BLaER1 treated with 17β-estradiol and CSF1 and Interleukin-3, amounts not matched to agents 10 nM and 100 nM (cell line): Measurements from ENCODE around the gene SPATA4.
A peak's percentile ranks its signal among the peaks of the same experiment; 100 is the strongest.

Source experiments
- H3K27ac ChIP-seq, 11 experiments: shearing (Covaris generic); formaldehyde crosslinking; 2 replicates each; pipeline ENCODE4 v1.8.1; 2022
- H3K27me3 ChIP-seq, 11 experiments: shearing (Covaris generic); formaldehyde crosslinking; 2 replicates each; pipeline ENCODE4 v1.8.1; 2022
- H3K36me3 ChIP-seq, 11 experiments: shearing (Covaris generic); formaldehyde crosslinking; 2 replicates each; pipeline ENCODE4 v1.8.1; 2022
- H3K4me1 ChIP-seq, 10 experiments: shearing (Covaris generic); formaldehyde crosslinking; 2 replicates each; pipeline ENCODE4 v1.8.1; 2022
- H3K4me2 ChIP-seq, 11 experiments: shearing (Covaris generic); formaldehyde crosslinking; 2 replicates each; pipeline ENCODE4 v1.8.1; 2022
- H3K4me3 ChIP-seq, 10 experiments: shearing (Covaris generic); formaldehyde crosslinking; 2 replicates each; pipeline ENCODE4 v1.8.1; 2022
- H3K9ac ChIP-seq, 11 experiments: shearing (Covaris generic); formaldehyde crosslinking; 2 replicates each; pipeline ENCODE4 v1.8.1; 2022
- H3K9me3 ChIP-seq, 11 experiments: shearing (Covaris generic); formaldehyde crosslinking; replicated peaks in 1 of 11; 2 replicates each; pipeline ENCODE4 v1.8.1; 2022
- H4K20me1 ChIP-seq, 11 experiments: shearing (Covaris generic); formaldehyde crosslinking; 2 replicates each; pipeline ENCODE4 v1.8.1; 2022
- Cebpa-rat ChIP-seq, 11 experiments: shearing (Covaris generic); IDR thresholded peaks; 2 replicates each; pipeline ENCODE4 v1.8.1; 2022

The SPATA4 gene

DNA sequence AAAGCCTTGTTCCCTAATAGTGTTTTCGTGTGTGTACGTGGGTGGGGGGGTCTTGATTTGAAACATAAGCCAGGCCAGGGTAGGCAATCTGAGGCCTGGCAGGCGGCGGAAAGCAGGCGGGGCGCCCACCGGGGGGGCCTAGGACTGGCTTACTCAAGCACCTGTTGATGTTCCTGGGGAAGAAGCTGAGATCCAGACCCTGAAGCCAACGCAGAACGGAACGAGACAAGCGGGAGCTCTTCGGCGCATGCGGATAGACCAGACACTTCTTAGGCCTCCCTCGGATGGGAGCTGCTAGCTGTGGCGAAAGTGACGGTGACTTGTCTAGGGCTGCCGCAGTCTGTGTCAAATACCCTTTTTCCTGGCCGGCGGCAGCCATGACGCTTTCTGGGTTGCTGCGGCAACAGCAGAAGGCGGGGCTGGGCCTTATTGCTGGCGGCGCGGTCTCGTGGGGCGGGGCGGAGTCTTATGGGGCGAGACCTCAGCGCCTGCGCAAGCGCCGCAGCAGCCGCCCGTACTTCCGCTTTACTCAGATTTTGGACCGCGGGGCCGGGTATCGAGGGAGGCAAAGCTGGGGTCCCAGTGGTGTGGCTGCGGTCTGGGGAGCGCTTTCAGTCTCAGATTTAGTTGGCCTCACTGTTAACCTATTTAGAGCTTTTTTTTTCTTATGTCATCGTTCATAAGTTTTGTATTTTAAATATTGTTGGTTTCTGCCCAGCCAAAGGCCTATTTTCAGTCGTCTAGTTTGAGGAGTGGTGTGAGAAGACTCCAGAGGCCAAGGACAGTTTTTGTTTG, at the start of gene SPATA4:
Gene SPATA4, minus strand, starts transcription at position 402 of the 795 bp plus-strand sequence. Its CDS starts 23 bp downstream, at position 379.
- Histone ChIP-seq H3K36me3 (no peaks in the 10 kb centered on the region), H3K27me3 (no peaks in the 10 kb centered on the region), H3K9me3 (no peaks in the 10 kb centered on the region), H3K9ac (peak within 1 kb of the TSS; percentile 60 to 77 (median 69)), H4K20me1 (no peaks in the 10 kb centered on the region), H3K4me1 (peaks cover 0 to 16% (median 13%) of the 10 kb centered on the region in 10 experiments; a peak in 14 of 20 replicates), H3K27ac (peak within 1 kb of the TSS; percentile 34 to 74 (median 63); a peak in 19 of 22 replicates), H3K4me2 (peak within 1 kb of the TSS; percentile 81 to 96 (median 88)), H3K4me3 (peak within 1 kb of the TSS; percentile 57 to 71 (median 64))
- no peak for TF ChIP-seq Cebpa-rat (IDR thresholded peaks at IDR 0.05)

DNA sequence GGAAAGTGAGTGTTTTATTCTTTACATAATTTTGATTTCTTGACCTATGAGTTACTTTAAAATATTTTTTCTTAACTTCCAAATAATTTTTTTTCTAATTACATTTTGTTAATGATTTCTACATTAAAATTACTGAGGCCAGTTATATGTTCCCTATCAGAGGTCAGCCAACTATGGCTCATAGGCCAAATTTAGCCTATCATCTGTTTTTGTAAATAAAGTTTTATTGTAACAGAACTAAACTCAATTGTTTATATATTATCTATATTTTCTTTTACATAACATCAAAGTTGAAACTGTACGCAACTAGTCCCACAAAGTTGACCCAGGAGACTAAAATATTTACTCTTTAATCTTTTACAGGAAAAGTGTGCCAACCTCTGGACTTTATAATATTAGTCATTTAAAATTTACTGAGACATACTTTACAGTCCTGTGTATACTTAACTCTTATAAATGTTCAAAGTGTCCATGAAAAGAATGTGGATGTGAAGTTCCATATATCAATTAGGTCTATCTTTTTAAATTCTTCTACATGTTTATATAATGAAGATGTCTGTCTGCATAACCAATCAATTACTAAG, 47.5 kb upstream of the SPATA4 start:
- no peaks in the 10 kb centered on the region for H3K4me1 ChIP-seq
- no peak for TF ChIP-seq Cebpa-rat (IDR thresholded peaks at IDR 0.05)
- no peaks in the 10 kb centered on the region for H4K20me1 ChIP-seq

DNA sequence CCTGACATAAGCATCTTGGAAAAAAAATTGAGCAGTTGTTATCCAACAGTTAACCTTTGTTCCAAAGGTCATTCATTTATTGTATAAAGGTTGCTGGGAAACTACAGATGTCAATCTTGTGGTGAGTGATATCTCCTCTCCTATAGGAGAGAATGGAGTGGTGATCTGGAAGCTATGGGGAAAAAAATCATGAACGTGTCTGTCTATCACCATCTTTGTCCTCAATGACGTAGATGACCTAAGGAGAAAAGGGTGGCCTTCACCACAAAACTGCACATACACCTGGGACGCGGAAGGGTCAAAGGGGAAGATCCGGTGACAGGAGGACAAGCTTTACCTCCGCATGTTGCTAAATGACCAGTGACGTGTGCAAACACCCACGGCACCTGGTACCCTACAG, 46.3 kb upstream of the SPATA4 start:
- no peak for TF ChIP-seq Cebpa-rat (IDR thresholded peaks at IDR 0.05)
- no peaks in the 10 kb centered on the region for H3K9me3 ChIP-seq
- H3K4me2 ChIP-seq, result no peak overlapping the region
- H3K4me1 ChIP-seq, result peaks cover 0 to 5% (median 0%) of the 10 kb centered on the region in 10 experiments; a peak in 1 of 20 replicates
- no peaks in the 10 kb centered on the region for H3K36me3 ChIP-seq
- H3K27me3 ChIP-seq, result no peaks in the 10 kb centered on the region
- H4K20me1 ChIP-seq, result no peaks in the 10 kb centered on the region
- H3K9ac ChIP-seq, result no peak overlapping the region
- H3K4me3 ChIP-seq, result no peak overlapping the region
- no peak overlapping the region for H3K27ac ChIP-seq

More for the DNA sequence above, 47.5 kb upstream of the SPATA4 start:
- no peak overlapping the region for H3K9ac ChIP-seq
- H3K4me3 ChIP-seq, result no peak overlapping the region
- no peaks in the 10 kb centered on the region for H3K36me3 ChIP-seq
- no peak overlapping the region for H3K4me2 ChIP-seq
- no peak overlapping the region for H3K27ac ChIP-seq
- no peaks in the 10 kb centered on the region for H3K27me3 ChIP-seq
- H3K9me3 ChIP-seq, result no peaks in the 10 kb centered on the region

DNA sequence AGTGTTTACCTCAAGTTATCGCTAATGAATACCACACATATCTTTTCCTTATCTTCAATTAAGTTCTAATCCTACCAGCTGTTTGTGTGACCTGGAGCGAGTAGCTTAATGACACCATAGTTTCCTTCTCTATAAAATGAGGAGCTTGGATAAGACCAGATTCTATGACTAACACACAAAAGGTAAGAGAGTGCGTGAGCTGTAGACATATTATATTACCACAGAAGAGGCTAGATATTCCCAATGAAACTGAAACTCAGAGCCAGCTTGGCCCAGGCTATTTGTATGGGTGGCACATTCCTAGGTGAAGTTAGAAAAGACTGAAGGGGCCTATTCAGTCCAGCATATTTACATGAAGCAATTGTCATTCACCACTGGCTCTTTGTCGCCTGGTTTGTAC, 43.4 kb upstream of the SPATA4 start:
- no peaks in the 10 kb centered on the region for H4K20me1 ChIP-seq
- no peaks in the 10 kb centered on the region for H3K27me3 ChIP-seq
- no peak overlapping the region for H3K4me2 ChIP-seq
- no peak overlapping the region for H3K27ac ChIP-seq
- H3K4me3 ChIP-seq, result no peak overlapping the region
- H3K9me3 ChIP-seq, result no peaks in the 10 kb centered on the region
- H3K36me3 ChIP-seq, result no peaks in the 10 kb centered on the region
- peaks cover 0 to 5% (median 0%) of the 10 kb centered on the region in 10 experiments; a peak in 1 of 20 replicates for H3K4me1 ChIP-seq
- TF ChIP-seq Cebpa-rat (IDR thresholded peaks at IDR 0.05), result no peak
- no peak overlapping the region for H3K9ac ChIP-seq

DNA sequence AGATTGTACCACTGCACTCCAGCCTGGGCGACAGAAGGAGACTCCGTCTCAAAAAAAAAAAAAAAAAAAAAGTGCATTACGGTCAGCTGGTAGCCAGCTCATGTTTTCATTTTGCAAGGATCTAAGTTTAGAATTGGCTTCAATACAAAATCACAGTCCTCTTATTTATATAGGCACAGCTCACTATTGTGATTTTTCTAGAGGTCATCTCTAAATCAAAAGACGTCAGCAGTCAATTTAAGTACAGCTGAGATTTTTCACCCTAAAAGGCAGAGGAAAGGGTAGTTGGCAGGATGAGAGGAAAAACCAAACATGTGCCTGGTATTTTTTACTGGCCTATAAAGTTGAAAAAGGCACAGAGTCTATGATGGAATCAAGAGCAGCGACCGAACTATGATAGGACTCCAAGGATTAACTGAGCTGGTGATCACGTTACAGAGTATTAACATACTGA, 42.8 kb upstream of the SPATA4 start:
- no peaks in the 10 kb centered on the region for H3K27me3 ChIP-seq
- H3K27ac ChIP-seq, result no peak overlapping the region
- no peak overlapping the region for H3K9ac ChIP-seq
- H3K9me3 ChIP-seq, result no peaks in the 10 kb centered on the region
- no peak overlapping the region for H3K4me3 ChIP-seq
- no peak overlapping the region for H3K4me2 ChIP-seq
- no peaks in the 10 kb centered on the region for H4K20me1 ChIP-seq
- H3K4me1 ChIP-seq, result peaks cover 0 to 5% (median 0%) of the 10 kb centered on the region in 10 experiments; a peak in 1 of 20 replicates
- no peaks in the 10 kb centered on the region for H3K36me3 ChIP-seq
- TF ChIP-seq Cebpa-rat (IDR thresholded peaks at IDR 0.05), result no peak

DNA sequence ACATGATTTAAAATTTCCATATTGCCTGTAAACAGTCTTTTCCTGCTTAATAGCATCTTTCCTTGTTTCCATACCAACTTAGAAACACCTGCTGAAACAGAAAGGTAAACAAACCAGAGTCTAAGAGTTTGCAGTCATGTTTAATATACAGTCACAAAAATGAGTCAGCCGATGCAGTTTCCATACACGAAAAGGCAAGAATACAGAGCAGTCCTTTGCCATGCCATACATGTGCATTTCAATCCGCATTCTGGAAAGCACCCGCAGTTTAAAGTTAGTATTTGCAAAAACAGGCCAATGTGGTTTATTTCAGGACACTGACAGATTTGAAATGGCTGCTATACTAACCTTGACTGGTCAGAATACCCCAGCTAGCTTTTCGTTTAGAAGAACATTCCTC, 41.6 kb upstream of the SPATA4 start:
- no peak for TF ChIP-seq Cebpa-rat (IDR thresholded peaks at IDR 0.05)
- H3K9ac ChIP-seq, result no peak overlapping the region
- no peak overlapping the region for H3K27ac ChIP-seq
- no peak overlapping the region for H3K4me3 ChIP-seq
- no peaks in the 10 kb centered on the region for H3K9me3 ChIP-seq
- H3K36me3 ChIP-seq, result no peaks in the 10 kb centered on the region
- H4K20me1 ChIP-seq, result no peaks in the 10 kb centered on the region
- no peaks in the 10 kb centered on the region for H3K27me3 ChIP-seq
- no peak overlapping the region for H3K4me2 ChIP-seq
- H3K4me1 ChIP-seq, result peaks cover 0 to 5% (median 0%) of the 10 kb centered on the region in 10 experiments; a peak in 1 of 20 replicates

DNA sequence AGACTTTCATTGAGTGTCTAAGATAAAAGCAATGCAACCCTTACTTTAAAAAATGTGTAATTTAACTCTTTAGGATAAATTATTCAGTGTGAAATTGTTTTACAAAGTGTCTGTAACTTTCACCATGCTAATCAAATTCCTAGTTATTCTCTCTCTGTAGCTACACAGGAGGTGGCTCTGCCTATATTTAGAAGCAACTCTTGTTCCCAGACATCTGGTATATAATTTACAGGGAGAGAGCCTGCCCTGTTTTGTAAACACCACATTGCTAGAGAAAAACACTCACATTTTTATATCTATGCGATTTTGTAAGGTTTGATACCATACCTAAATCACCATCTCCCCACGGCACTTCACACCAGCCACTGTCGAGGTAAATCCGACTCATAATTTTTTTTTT, 35.5 kb upstream of the SPATA4 start:
- TF ChIP-seq Cebpa-rat (IDR thresholded peaks at IDR 0.05), result no peak
- H3K4me2 ChIP-seq, result no peak overlapping the region
- H3K9me3 ChIP-seq, result no peaks in the 10 kb centered on the region
- H3K27ac ChIP-seq, result no peak overlapping the region
- no peak overlapping the region for H3K4me3 ChIP-seq
- H3K9ac ChIP-seq, result no peak overlapping the region
- no peaks in the 10 kb centered on the region for H3K36me3 ChIP-seq
- no peaks in the 10 kb centered on the region for H3K27me3 ChIP-seq
- H4K20me1 ChIP-seq, result no peaks in the 10 kb centered on the region
- no peaks in the 10 kb centered on the region for H3K4me1 ChIP-seq

DNA sequence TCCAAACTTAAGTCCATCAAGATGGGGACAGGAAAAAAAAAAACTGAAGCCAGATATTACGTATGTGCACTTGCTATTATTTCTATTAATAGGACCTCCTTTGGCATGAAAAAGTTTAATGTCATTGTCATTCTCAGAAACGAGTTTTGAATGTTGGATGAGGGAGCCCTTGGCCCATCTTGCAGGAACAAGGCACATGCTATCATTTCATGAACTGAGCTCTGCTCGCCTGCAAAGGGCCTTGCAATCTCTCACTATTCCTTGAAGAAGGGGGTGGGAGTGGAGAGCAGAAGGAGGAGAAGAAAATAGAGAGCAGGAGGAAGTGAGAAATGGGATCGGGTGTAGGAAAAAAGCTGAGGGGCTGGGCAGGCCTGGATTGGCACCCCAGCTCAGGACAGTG, 34.3 kb upstream of the SPATA4 start:
- Histone ChIP-seq H3K4me2 (no peak overlapping the region), H4K20me1 (no peaks in the 10 kb centered on the region), H3K27me3 (no peaks in the 10 kb centered on the region), H3K36me3 (no peaks in the 10 kb centered on the region), H3K4me1 (no peaks in the 10 kb centered on the region), H3K9me3 (no peaks in the 10 kb centered on the region), H3K27ac (no peak overlapping the region), H3K9ac (no peak overlapping the region), H3K4me3 (no peak overlapping the region)
- no peak for TF ChIP-seq Cebpa-rat (IDR thresholded peaks at IDR 0.05)

DNA sequence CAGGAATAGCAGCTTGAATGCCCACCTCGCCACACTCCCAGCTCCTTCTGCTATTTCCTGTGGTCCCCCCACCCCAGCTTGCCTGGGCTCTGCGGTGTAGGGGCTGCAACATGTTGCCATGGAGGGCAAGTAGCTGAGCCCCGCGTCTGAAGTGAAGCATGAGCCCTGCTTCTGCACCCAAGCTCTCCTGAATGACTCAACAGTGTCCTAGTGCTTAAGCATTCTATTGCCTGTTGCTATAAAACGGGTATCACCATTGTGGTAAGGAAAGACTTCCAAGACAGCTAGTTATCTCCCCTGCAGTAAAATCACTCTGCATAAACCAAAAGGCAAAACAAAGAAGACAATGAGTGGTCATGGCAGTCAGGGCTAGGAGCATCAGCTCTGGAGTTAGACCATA, 31.4 kb upstream of the SPATA4 start:
- H3K4me2 ChIP-seq, result no peak overlapping the region
- H3K9me3 ChIP-seq, result no peaks in the 10 kb centered on the region
- no peak overlapping the region for H3K9ac ChIP-seq
- no peaks in the 10 kb centered on the region for H3K27me3 ChIP-seq
- H4K20me1 ChIP-seq, result no peaks in the 10 kb centered on the region
- no peaks in the 10 kb centered on the region for H3K4me1 ChIP-seq
- no peak for TF ChIP-seq Cebpa-rat (IDR thresholded peaks at IDR 0.05)
- no peak overlapping the region for H3K4me3 ChIP-seq
- H3K36me3 ChIP-seq, result no peaks in the 10 kb centered on the region
- H3K27ac ChIP-seq, result no peak overlapping the region

DNA sequence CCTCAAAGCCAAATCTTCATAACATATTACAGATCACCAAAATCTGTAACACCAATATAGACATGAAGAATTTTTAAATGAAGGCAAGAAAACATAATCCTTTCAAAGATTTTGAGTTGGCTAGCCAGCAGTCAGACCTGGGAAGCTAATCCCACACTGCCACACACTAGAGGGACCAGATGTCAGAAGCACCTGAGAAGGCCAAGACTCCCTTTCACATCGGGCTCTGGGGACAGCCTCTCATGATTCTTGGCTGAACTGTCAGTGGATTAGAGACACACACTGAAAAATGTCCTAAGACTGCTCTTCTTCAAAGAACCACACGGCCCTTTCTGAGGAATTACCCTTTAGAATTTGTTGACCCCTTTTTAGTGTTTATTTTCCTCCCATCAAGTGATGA, 28.2 kb upstream of the SPATA4 start:
- no peak overlapping the region for H3K4me3 ChIP-seq
- TF ChIP-seq Cebpa-rat (IDR thresholded peaks at IDR 0.05), result no peak

More for the DNA sequence above, 28.2 kb upstream of the SPATA4 start:
- H3K9ac ChIP-seq, result no peak overlapping the region
- no peaks in the 10 kb centered on the region for H4K20me1 ChIP-seq
- H3K4me2 ChIP-seq, result no peak overlapping the region
- no peak overlapping the region for H3K27ac ChIP-seq
- H3K27me3 ChIP-seq, result no peaks in the 10 kb centered on the region
- no peaks in the 10 kb centered on the region for H3K9me3 ChIP-seq
- H3K36me3 ChIP-seq, result no peaks in the 10 kb centered on the region
- H3K4me1 ChIP-seq, result no peaks in the 10 kb centered on the region
